Measurements from ENCODE around the gene TP53I11. TPM values are rescaled to one million over a fixed set of nuclear protein-coding genes. Genes with fewer than 3 reads are reported as not detected.

The TP53I11 gene
- total and polyA plus RNA-seq, 9 of the 15 experiments (the other 6 are each of a cell fraction or from before 2014, with no cell fraction given), result 0.14 to 2.5 (median 1.2) TPM; not detected in 2

DNA sequence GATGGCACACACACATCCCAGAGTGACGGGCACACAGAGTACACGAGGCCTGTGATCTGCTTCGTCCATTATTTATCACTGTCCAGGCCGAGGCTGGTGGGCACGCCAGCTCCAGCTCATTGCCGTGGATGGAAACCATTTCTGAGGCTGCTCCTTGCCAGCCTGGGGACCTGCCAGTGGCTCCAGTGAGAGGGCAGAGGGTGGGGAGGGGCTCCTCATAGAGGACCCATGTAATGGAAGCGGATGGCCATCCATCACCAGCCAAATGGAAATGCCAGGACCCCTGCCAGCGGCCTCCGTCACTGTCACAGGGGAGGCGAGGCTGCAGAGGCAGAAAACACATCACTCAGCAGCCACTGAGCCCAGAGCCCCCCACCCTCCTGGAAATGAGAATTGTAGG is 35.7 kb downstream of the TP53I11 start:
- BruUV-seq (replicated peaks), result no TSS peak
- no peaks in the 10 kb centered on the region for H3K9me3 ChIP-seq (replicated peaks; ENCODE audit: control insufficient read depth, insufficient read depth, low read depth, low read length)
- no peaks in the 10 kb centered on the region for H3K79me2 ChIP-seq (ENCODE audit: control insufficient read depth, insufficient read depth, low read length)
- no peak overlapping the region for H3K9ac ChIP-seq (ENCODE audit: insufficient read depth in 1 of 2, low read depth in 2 of 2, low read length in 2 of 2)
- no peak overlapping the region for H3K4me2 ChIP-seq (ENCODE audit: insufficient read depth, low read length)
- peaks cover 11 to 47% of the 10 kb centered on the region in 2 experiments; a peak in 4 of 5 replicates for H3K27me3 ChIP-seq (ENCODE audit: control insufficient read depth in 2 of 2, insufficient read depth in 2 of 2, low read length in 2 of 2)
- POLR2A ChIA-PET, result interaction anchor here (0.6 to 0.7 kb wide), 2 partner anchors 8 to 356 kb away, joined by 3 read pairs; no protein-coding TSS in a partner anchor
- H3K36me3 ChIP-seq (ENCODE audit: control insufficient read depth, insufficient read depth, low read length), result no peaks in the 10 kb centered on the region
- H2AFZ ChIP-seq (ENCODE audit: low read depth, low read length), result no peak overlapping the region
- H3K27ac ChIP-seq (ENCODE audit: extremely low read depth, low read depth, low read length), result no peak overlapping the region
- H3K9me1 ChIP-seq (ENCODE audit: control insufficient read depth, insufficient read depth, low read length), result peaks cover 6% of the 10 kb centered on the region
- no peak for FAIRE-seq
- WGBS (ENCODE audit: insufficient coverage, low coverage, missing lambda C conversion rate), result 3% methylated on average over 10 of the region's 10 CpGs
- no peak for DNase-seq (ENCODE audit: extremely low read depth in 1 of 4, low spot score in 3 of 4)
- peaks cover 13% of the 10 kb centered on the region; the same call in 1 of the 2 replicates for H4K20me1 ChIP-seq (replicated peaks; ENCODE audit: control insufficient read depth, insufficient read depth, low read length)
- in situ Hi-C loops (cut with MboI), result no loop called here
- intact Hi-C loops (cut with micrococcal nuclease), result no loop called here
- H3K4me1 ChIP-seq (replicated peaks in 1 of 2; ENCODE audit: control insufficient read depth in 2 of 2, insufficient read depth in 2 of 2, low read length in 2 of 2), result peaks cover 0 to 3% of the 10 kb centered on the region in 2 experiments; a peak in 1 of 5 replicates
- TF ChIP-seq ZNF75A (CRISPR knock-in tag; IDR thresholded peaks at IDR 0.05) (no peak), ZNF282 (CRISPR knock-in tag; IDR thresholded peaks at IDR 0.05) (no peak), RUNX1 (IDR thresholded peaks at IDR 0.05; ENCODE audit: low read depth) (no peak), SNRNP70 (optimal IDR thresholded peaks at IDR 0.05; ENCODE audit: low read depth, low read length) (no peak), ZNF79 (CRISPR knock-in tag; IDR thresholded peaks at IDR 0.05; ENCODE audit: low read depth) (no peak), MYBL2 (IDR thresholded peaks at IDR 0.05; ENCODE audit: low read depth) (no peak), MYBL2 (CRISPR knock-in tag; IDR thresholded peaks at IDR 0.05; ENCODE audit: borderline replicate concordance) (no peak), RBFOX2 (IDR thresholded peaks at IDR 0.05; ENCODE audit: low read depth, low read length) (no peak)
- no peak overlapping the region for H3K4me3 ChIP-seq
- CTCF ChIA-PET (ENCODE audit: low intra/inter-chr PET ratio), result no interaction called here
- ATAC-seq, result no peak

Data from K562 (cell line).